Measurements from ENCODE around the gene DKK3. TPM values are rescaled to one million over a fixed set of nuclear protein-coding genes. Genes with fewer than 3 reads are reported as not detected.

DKK3 gene
- total RNA-seq, 1 donor from 2014 or later: 36.3 TPM

DNA sequence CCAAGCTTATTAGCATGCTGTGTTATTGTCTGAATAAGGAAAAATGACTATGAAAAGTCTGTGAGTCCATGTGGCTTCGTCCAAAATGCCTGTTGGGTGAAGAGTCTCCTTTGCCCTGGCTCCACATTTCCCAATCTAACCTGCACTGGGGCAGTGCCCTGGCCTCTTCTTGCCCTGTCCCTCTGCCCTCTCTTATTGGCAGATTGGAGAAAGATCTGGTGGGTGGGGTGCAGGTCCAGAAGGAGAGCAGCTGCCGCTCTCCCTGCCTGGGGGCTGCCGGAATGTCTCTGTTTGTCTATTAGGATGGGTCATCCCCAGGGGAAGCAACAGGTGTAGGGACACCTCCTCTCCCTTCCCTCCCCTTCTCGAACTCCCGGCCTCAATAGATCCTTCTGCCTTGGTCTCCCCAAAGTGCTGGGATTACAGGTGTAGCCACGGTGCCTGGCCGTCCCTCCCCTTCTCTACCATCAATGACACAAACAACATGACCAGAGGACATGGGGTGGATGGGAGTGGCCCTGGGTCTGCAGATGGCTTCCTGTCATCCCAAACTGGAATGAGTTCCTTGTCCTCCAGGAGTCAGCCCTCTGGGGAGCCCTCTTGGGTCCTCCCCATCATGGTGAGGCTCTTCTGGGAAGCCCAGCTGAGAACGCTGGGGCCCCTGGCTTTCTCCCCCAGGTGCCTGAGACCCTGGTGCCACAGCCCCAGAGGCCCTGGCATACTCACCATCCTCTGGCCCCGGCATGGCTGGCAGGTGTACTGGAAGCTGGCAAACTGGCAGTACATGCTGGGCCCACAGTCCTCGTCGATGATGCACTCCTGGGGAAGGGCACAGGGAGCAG, 40.5 kb downstream of the DKK3 start:
- Mint-ChIP-seq H3K4me3 (no peak overlapping the region), H3K9me3 (no peaks in the 10 kb centered on the region), H3K36me3 (peaks cover 6% of the 10 kb centered on the region), H3K27ac (no peak overlapping the region), H3K4me1 (ENCODE audit: unreplicated experiment) (peaks cover 25% of the 10 kb centered on the region), H3K27me3 (no peaks in the 10 kb centered on the region)
- no peak for DNase-seq (ENCODE audit: extremely low spot score, unreplicated experiment)
- TF ChIP-seq, protein P1, sequence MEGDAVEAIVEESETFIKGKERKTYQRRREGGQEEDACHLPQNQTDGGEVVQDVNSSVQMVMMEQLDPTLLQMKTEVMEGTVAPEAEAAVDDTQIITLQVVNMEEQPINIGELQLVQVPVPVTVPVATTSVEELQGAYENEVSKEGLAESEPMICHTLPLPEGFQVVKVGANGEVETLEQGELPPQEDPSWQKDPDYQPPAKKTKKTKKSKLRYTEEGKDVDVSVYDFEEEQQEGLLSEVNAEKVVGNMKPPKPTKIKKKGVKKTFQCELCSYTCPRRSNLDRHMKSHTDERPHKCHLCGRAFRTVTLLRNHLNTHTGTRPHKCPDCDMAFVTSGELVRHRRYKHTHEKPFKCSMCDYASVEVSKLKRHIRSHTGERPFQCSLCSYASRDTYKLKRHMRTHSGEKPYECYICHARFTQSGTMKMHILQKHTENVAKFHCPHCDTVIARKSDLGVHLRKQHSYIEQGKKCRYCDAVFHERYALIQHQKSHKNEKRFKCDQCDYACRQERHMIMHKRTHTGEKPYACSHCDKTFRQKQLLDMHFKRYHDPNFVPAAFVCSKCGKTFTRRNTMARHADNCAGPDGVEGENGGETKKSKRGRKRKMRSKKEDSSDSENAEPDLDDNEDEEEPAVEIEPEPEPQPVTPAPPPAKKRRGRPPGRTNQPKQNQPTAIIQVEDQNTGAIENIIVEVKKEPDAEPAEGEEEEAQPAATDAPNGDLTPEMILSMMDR (conservative IDR thresholded peaks at IDR 0.05): no peak

DNA sequence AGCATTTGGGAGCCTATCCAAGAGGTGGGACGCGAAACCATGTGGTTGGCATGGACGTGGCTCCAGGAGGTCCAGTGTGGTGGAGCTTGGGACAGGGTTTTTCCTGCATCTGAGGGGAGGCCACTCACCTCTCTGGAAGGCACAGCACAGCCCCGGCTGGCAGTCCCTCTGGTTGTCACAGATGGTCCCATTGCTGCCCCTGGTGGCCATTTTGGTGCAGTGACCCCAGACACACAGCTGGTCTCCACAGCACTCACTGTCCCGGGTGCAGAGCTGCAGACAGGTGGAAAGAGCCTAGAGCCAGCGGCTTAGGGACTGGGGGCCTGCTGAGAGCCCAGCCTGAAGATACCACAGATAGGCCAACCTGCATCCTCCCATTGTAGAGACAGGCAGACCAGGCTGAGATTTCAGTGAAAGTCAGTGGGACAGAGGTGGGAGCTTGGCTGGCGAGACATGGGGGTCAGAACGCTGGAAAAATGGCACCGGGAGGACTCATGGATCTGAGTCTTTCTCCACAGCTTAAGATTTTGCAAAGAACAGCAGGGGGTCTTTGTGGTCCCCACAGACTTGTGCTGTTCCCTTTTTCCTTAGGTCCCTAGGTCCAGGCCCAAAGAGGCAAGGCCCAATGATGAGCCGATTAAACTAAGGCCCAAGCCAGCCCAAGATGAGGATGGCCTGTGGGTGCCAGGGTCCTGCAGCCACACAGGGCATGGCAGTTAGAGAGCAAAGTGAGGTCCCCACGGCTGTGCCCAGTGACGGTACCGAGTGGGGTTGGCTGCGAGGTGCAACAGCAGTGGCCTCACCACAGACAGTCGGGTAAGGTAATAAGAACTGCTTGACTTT, 41.4 kb downstream of the DKK3 start:
- Mint-ChIP-seq H3K4me1 (ENCODE audit: unreplicated experiment) (peaks cover 24% of the 10 kb centered on the region), H3K4me3 (no peak overlapping the region), H3K27ac (no peak overlapping the region), H3K9me3 (no peaks in the 10 kb centered on the region), H3K36me3 (peaks cover 12% of the 10 kb centered on the region), H3K27me3 (no peaks in the 10 kb centered on the region)
- TF ChIP-seq, protein P1 (conservative IDR thresholded peaks at IDR 0.05): peak; percentile 86
- peak; percentile 77 for DNase-seq (ENCODE audit: extremely low spot score, unreplicated experiment)

DNA sequence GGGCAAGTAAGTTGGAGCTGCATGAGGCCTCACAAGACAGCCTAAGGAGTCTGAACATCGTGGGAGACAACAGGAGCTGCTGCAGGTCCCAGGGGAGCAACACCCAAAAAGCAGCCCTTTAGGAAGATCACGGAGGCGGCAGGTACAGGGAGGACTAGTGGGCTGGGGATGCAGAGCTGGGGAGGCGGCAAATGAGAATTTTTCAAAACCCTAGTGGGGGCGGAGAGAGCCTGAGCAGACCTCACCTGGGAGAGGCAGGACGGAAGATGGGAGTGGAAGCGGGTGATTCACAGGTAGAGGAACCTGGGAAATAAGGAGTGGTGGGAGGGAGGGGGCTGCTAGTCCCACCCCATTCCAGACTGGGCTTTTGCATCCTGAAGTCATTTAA, 42.1 kb downstream of the DKK3 start:
- H3K9me3 Mint-ChIP-seq: no peaks in the 10 kb centered on the region
- peaks cover 19% of the 10 kb centered on the region for H3K4me1 Mint-ChIP-seq (ENCODE audit: unreplicated experiment)
- no peak overlapping the region for H3K27ac Mint-ChIP-seq
- TF ChIP-seq, protein P1 (conservative IDR thresholded peaks at IDR 0.05): no peak
- H3K4me3 Mint-ChIP-seq: no peak overlapping the region
- peaks cover 12% of the 10 kb centered on the region for H3K36me3 Mint-ChIP-seq
- DNase-seq (ENCODE audit: extremely low spot score, unreplicated experiment): peak; percentile 58
- H3K27me3 Mint-ChIP-seq: no peaks in the 10 kb centered on the region

DNA sequence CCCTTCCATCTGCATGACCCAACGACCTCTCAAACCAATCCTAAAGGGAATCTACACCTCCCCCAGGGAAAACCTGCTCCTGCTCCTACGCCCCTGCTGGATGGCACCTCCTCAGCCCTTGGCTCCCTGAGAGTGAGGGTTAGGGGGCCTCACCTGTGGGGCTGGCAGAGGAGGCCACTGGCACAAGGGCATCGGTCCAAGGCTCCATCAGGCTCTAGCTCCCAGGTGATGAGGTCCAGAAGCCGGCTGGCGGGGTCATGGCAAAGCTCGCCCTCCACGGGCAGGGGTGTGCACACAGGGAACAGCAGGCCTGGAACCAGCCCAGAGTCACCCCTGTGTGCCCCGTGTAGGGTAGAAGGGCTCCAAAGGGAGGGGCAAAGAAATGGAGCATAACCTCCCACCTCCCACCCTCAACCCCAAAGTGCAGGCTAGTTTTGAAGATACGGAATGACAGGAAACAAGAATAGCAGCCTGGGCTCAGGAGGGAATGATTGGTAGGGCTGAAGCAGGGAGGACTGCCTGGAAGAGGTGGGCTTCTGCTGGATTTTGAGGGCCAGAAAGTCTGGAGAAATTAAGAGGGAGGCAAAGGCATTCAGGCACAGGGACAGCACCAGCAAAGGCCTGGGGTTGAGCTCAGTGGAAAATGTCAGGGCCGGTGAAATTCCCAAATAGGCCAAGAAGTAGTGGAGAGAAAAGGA, 42.6 kb downstream of the DKK3 start:
- Mint-ChIP-seq H3K4me3 (no peak overlapping the region), H3K9me3 (no peaks in the 10 kb centered on the region), H3K27me3 (no peaks in the 10 kb centered on the region), H3K4me1 (ENCODE audit: unreplicated experiment) (peaks cover 19% of the 10 kb centered on the region), H3K36me3 (peaks cover 14% of the 10 kb centered on the region), H3K27ac (no peak overlapping the region)
- peak; percentile 51 for DNase-seq (ENCODE audit: extremely low spot score, unreplicated experiment)
- TF ChIP-seq, protein P1 (conservative IDR thresholded peaks at IDR 0.05): no peak

DNA sequence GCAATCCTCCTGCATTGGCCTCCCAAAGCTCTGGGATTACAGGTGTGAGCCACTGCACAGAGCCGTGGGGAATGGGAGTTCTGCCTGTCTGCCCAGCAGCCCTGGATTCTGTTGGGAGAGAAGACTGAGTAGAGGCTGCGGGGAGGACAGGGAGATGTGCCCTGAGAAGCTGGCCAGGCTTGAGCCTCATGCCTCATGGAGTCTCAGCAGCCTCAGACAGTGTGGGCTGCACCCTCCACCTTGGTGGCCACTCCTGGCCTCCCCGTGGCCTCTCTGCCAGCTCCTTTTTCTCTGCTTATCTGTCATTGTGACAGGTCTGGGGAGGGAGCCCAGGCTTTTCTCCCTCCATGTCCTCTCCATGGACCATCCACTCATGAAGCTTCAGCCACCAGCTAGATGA, 43.2 kb downstream of the DKK3 start:
- peaks cover 21% of the 10 kb centered on the region for H3K4me1 Mint-ChIP-seq (ENCODE audit: unreplicated experiment)
- peaks cover 13% of the 10 kb centered on the region for H3K36me3 Mint-ChIP-seq
- no peak overlapping the region for H3K27ac Mint-ChIP-seq
- H3K27me3 Mint-ChIP-seq: no peaks in the 10 kb centered on the region
- no peaks in the 10 kb centered on the region for H3K9me3 Mint-ChIP-seq
- TF ChIP-seq, protein P1 (conservative IDR thresholded peaks at IDR 0.05): no peak
- H3K4me3 Mint-ChIP-seq: no peak overlapping the region
- DNase-seq (ENCODE audit: extremely low spot score, unreplicated experiment): peak; percentile 50

Data from type B pancreatic cell (in vitro differentiated cells).